HepG2 (cell line): ENCODE results near the gene GADD45B. TPM values are rescaled to one million over a fixed set of nuclear protein-coding genes. Genes with fewer than 3 reads are reported as not detected.

Source experiments
- CSRNP2 ChIP-seq: sonication (generic); formaldehyde crosslinking; conservative IDR thresholded peaks from 2 replicates; pipeline ENCODE4 v1.8.0; 2022; ENCODE audit warnings: low read depth, missing genetic modification reagents
- EED ChIP-seq: sonication (generic); formaldehyde crosslinking; IDR thresholded peaks from 2 replicates; pipeline ENCODE4 v1.5.0; 2020; ENCODE audit warnings: mild to moderate bottlenecking, missing genetic modification reagents
- ETS1 ChIP-seq: sonication (generic); formaldehyde crosslinking; IDR thresholded peaks from 2 replicates; pipeline ENCODE4 v1.4.0; 2020; ENCODE audit warnings: missing genetic modification reagents
- FOSL2 ChIP-seq: sonication (generic); formaldehyde crosslinking; IDR thresholded peaks from 2 replicates; pipeline ENCODE4 v1.4.0; 2020; ENCODE audit warnings: missing genetic modification reagents
- HOXD1 ChIP-seq: sonication (generic); formaldehyde crosslinking; IDR thresholded peaks from 2 replicates; pipeline ENCODE4 v1.5.0; 2020; ENCODE audit warnings: missing genetic modification reagents
- IRX3 ChIP-seq: sonication (generic); formaldehyde crosslinking; IDR thresholded peaks from 2 replicates; pipeline ENCODE4 v1.8.1; 2023; ENCODE audit warnings: mild to moderate bottlenecking, low read depth, missing genetic modification reagents, borderline replicate concordance
- ISX ChIP-seq: sonication (generic); formaldehyde crosslinking; conservative IDR thresholded peaks from 2 replicates; pipeline ENCODE4 v1.5.0; 2020; ENCODE audit warnings: missing genetic modification reagents
- MYPOP ChIP-seq: sonication (generic); formaldehyde crosslinking; IDR thresholded peaks from 2 replicates; pipeline ENCODE4 v1.8.1; 2023; ENCODE audit warnings: mild to moderate bottlenecking, moderate library complexity, missing genetic modification reagents
- PAX8 ChIP-seq: sonication (generic); formaldehyde crosslinking; IDR thresholded peaks from 2 replicates; pipeline ENCODE4 v1.8.0; 2022; ENCODE audit warnings: mild to moderate bottlenecking, missing genetic modification reagents, borderline replicate concordance
- PITX1 ChIP-seq: sonication (generic); formaldehyde crosslinking; IDR thresholded peaks from 2 replicates; pipeline ENCODE4 v1.5.1; 2020; ENCODE audit warnings: mild to moderate bottlenecking, missing genetic modification reagents
- RFXANK ChIP-seq: IDR thresholded peaks from 2 replicates; pipeline ENCODE4 v1.6.1; 2016
- RNF2 ChIP-seq: fragments of 450-650 bp; conservative IDR thresholded peaks from 2 replicates; pipeline ENCODE4 v1.6.1; 2016; ENCODE audit warnings: low read depth
- TEAD2 ChIP-seq: sonication (generic); formaldehyde crosslinking; IDR thresholded peaks from 2 replicates; pipeline ENCODE4 v1.9.0; 2021; ENCODE audit warnings: missing genetic modification reagents
- ZKSCAN5 ChIP-seq: sonication (generic); formaldehyde crosslinking; IDR thresholded peaks from 2 replicates; pipeline ENCODE4 v1.5.1; 2020; ENCODE audit warnings: mild to moderate bottlenecking, missing genetic modification reagents
- ZNF180 ChIP-seq: sonication (generic); formaldehyde crosslinking; IDR thresholded peaks from 2 replicates; pipeline ENCODE4 v1.4.0; 2020; ENCODE audit warnings: low read depth, missing genetic modification reagents, borderline replicate concordance
- ZNF34 ChIP-seq: sonication (generic); formaldehyde crosslinking; IDR thresholded peaks from 2 replicates; pipeline ENCODE4 v1.4.0; 2020; ENCODE audit warnings: mild to moderate bottlenecking, missing genetic modification reagents, borderline replicate concordance
- ZNF431 ChIP-seq: sonication (generic); formaldehyde crosslinking; IDR thresholded peaks from 2 replicates; pipeline ENCODE4 v1.9.0; 2022; ENCODE audit warnings: missing genetic modification reagents, low read depth, mild to moderate bottlenecking, borderline replicate concordance
- ZNF460 ChIP-seq: sonication (generic); formaldehyde crosslinking; IDR thresholded peaks from 2 replicates; pipeline ENCODE4 v1.5.1; 2020; ENCODE audit warnings: missing genetic modification reagents, mild to moderate bottlenecking, borderline replicate concordance
- ZNF496 ChIP-seq: sonication (generic); formaldehyde crosslinking; IDR thresholded peaks from 2 replicates; pipeline ENCODE4 v1.8.1; 2023; ENCODE audit warnings: mild to moderate bottlenecking, moderate library complexity, missing genetic modification reagents; ENCODE audit not compliant: insufficient replicate concordance
- ZNF570 ChIP-seq: sonication (generic); formaldehyde crosslinking; IDR thresholded peaks from 2 replicates; pipeline ENCODE4 v1.4.0; 2020; ENCODE audit warnings: mild to moderate bottlenecking, missing genetic modification reagents, borderline replicate concordance
- ZNF660 ChIP-seq: sonication (generic); formaldehyde crosslinking; IDR thresholded peaks from 2 replicates; pipeline ENCODE4 v1.5.1; 2020; ENCODE audit warnings: mild to moderate bottlenecking, low read depth, missing genetic modification reagents, borderline replicate concordance
- ZNF672 ChIP-seq: sonication (generic); formaldehyde crosslinking; IDR thresholded peaks from 2 replicates; pipeline ENCODE4 v1.8.1; 2022; ENCODE audit warnings: missing genetic modification reagents
- ZNF878 ChIP-seq: sonication (generic); formaldehyde crosslinking; IDR thresholded peaks from 2 replicates; pipeline ENCODE4 v1.8.1; 2023; ENCODE audit warnings: mild to moderate bottlenecking, missing genetic modification reagents, moderate library complexity
- polyA plus RNA-seq, 8 experiments: library from polyadenylated mRNA; depleted of rRNA in 3 of 8; stranded (reverse) in 7 of 8; unstranded in 1 of 8; fragments of >200 nt; fragmentation: Illumina TruSeq in 4 of 8; extraction: Trizol in 4 of 8; gene quantifications; 2 replicates each; pipeline versions ENCODE4 v1.2.1 to v1.2.3, GENCODE V29; 2011 to 2016; ENCODE audit warnings: low read depth in 4 of 8, missing spikeins in 1 of 8, mixed read lengths in 1 of 8; ENCODE audit not compliant: insufficient read depth in 1 of 8
- total RNA-seq, 5 experiments: library from RNA; depleted of rRNA; stranded (reverse); fragments of >200 nt; fragmentation: Illumina TruSeq; extraction: Trizol; gene quantifications; 2 replicates each; pipeline ENCODE4 v1.2.3, GENCODE V29; 2016; ENCODE audit warnings: low read depth in 1 of 5
- TF ChIP-seq, protein P1 (sequence below): IDR thresholded peaks from 2 replicates; pipeline ENCODE4 v1.6.1; 2016
- TF ChIP-seq, protein P2 (sequence below): sonication (generic); formaldehyde crosslinking; IDR thresholded peaks from 2 replicates; pipeline ENCODE4 v1.4.0; 2020; ENCODE audit warnings: mild to moderate bottlenecking, low read depth, missing genetic modification reagents

GADD45B gene
- total and polyA plus RNA-seq, 2 of the 13 experiments (the other 11 are each of a cell fraction or from before 2014, with no cell fraction given), result 4.6 to 34.1 TPM

GRCh38 chr19:2462635-2463421 lies 13.1 kb upstream of the GADD45B start (continued):
- TF ChIP-seq, protein P1, sequence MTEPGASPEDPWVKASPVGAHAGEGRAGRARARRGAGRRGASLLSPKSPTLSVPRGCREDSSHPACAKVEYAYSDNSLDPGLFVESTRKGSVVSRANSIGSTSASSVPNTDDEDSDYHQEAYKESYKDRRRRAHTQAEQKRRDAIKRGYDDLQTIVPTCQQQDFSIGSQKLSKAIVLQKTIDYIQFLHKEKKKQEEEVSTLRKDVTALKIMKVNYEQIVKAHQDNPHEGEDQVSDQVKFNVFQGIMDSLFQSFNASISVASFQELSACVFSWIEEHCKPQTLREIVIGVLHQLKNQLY (CRISPR knock-in tag), result no peak
- TF ChIP-seq ZNF460, result peak; percentile 70; the same call in 1 of the 2 replicates
- no peak for TF ChIP-seq PAX8
- TF ChIP-seq ETS1 (CRISPR knock-in tag), result no peak
- TF ChIP-seq ISX (CRISPR knock-in tag), result no peak
- TF ChIP-seq PITX1 (CRISPR knock-in tag), result peak; percentile 71; the same call in 1 of the 2 replicates
- TF ChIP-seq ZNF496 (CRISPR knock-in tag), result no peak
- 0 out of 2 replicates have a peak, but pooled peaks have one; percentile 71 for TF ChIP-seq ZNF34
- peak; percentile 33; the same call in 1 of the 2 replicates for TF ChIP-seq FOSL2 (CRISPR knock-in tag)
- TF ChIP-seq ZNF660, result no peak
- peak; percentile 86; the same call in 1 of the 2 replicates for TF ChIP-seq MYPOP (CRISPR knock-in tag)
- TF ChIP-seq ZNF878 (CRISPR knock-in tag), result peak; percentile 97
- TF ChIP-seq ZNF672 (CRISPR knock-in tag), result no peak
- peak; percentile 68; the same call in 1 of the 2 replicates for TF ChIP-seq RFXANK
- peak; percentile 78; the same call in 1 of the 2 replicates for TF ChIP-seq TEAD2 (CRISPR knock-in tag)
- no peak for TF ChIP-seq EED (CRISPR knock-in tag)
- TF ChIP-seq ZKSCAN5 (CRISPR knock-in tag), result no peak
- TF ChIP-seq ZNF431 (CRISPR knock-in tag), result peak; percentile 78; the same call in 1 of the 2 replicates
- TF ChIP-seq CSRNP2, result no peak
- 0 out of 2 replicates have a peak, but pooled peaks have one; percentile 39 for TF ChIP-seq ZNF180 (CRISPR knock-in tag)
- peak; percentile 33; the same call in 1 of the 2 replicates for TF ChIP-seq IRX3
- TF ChIP-seq HOXD1 (CRISPR knock-in tag), result no peak
- TF ChIP-seq RNF2, result peak; percentile 70; the same call in 1 of the 2 replicates
- TF ChIP-seq ZNF570 (CRISPR knock-in tag), result no peak
- TF ChIP-seq, protein P2, sequence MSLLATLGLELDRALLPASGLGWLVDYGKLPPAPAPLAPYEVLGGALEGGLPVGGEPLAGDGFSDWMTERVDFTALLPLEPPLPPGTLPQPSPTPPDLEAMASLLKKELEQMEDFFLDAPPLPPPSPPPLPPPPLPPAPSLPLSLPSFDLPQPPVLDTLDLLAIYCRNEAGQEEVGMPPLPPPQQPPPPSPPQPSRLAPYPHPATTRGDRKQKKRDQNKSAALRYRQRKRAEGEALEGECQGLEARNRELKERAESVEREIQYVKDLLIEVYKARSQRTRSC (CRISPR knock-in tag), result no peak
